ENCODE results near the gene IGF1.

The IGF1 gene

DNA sequence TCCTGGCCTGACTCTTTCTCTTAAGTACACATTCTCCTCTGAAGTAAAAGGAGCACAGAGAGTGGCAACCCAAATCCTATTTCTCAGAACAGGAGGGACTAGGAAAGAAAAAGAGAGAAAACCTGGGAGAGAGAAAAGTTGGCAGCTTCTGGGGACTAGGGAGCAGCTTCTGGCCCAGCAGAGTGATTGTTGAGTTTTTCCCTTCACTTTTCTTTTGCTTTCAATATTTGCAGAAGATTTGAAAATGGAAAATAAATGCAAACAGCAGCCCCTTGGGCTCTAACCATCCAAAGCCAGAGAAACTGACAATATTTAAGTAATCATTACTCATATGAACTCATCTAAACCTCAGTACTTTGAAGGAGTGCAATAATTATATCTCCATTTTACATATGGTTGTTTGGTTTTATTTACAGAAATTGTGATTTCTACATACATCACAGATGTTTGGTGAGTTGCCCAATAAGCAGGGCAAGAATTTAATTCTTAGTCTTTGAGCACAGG is 28.8 kb upstream of the IGF1 start:
- no peak for TF ChIP-seq CTCF (IDR thresholded peaks at IDR 0.05; ENCODE audit: insufficient read depth, low read depth, low read length, missing control alignments)
- no peak for DNase-seq (ENCODE audit: low read depth)
- no peak overlapping the region for H3K4me3 ChIP-seq (ENCODE audit: low read length)

- no peak for DNase-seq (ENCODE audit: low read depth)
- no peak overlapping the region for H3K4me3 ChIP-seq (ENCODE audit: low read length)
- no peak for TF ChIP-seq CTCF (IDR thresholded peaks at IDR 0.05; ENCODE audit: insufficient read depth, low read depth, low read length, missing control alignments)
These were observed 27.7 kb upstream of the IGF1 start for GRCh38 chr12:102508052-102508451.

DNA sequence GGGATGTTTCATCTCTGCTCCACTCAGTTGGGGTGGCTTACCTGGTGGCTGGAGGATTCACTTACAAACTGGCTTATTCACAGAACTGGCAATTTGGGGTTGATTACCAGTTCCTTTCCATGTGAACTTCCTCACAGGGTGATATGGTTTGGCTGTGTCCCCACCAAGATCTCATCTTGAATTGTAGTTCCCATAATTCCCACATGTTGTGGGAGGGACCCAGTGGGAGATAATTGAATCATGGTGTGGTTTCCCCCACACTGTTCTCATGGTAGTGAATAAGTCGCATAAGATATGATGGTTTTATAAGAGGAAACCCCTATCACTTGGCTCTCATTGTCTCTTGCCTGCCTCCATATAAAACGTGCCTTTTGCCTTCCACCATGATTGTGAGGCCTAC is 26.9 kb upstream of the IGF1 start:
- DNase-seq (ENCODE audit: low read depth), result no peak
- no peak for TF ChIP-seq CTCF (IDR thresholded peaks at IDR 0.05; ENCODE audit: insufficient read depth, low read depth, low read length, missing control alignments)

DNA sequence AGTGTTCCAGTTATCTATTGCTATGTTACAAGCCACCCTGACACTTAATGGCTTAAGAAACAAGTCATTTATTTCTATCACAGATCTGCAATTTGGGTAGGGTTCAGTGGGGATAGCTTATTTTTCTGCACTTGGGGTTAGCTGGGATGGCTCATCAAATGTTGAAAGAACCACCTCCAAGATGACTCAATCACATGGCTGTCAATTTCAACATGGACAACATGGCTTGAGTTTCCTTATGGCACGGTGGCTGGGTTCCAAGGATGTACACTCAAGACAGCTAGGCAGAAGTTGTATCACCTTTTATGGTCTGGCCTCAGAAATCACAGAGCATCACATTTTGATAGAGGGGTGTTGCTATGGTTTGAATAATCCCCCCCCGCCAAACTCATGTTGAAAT is 24.5 kb upstream of the IGF1 start:
- no peak overlapping the region for H3K4me3 ChIP-seq (ENCODE audit: low read length)
- no peak for TF ChIP-seq CTCF (IDR thresholded peaks at IDR 0.05; ENCODE audit: insufficient read depth, low read depth, low read length, missing control alignments)
- no peak for DNase-seq (ENCODE audit: low read depth)

More for the DNA sequence above, 26.9 kb upstream of the IGF1 start:
- H3K4me3 ChIP-seq (ENCODE audit: low read length), result no peak overlapping the region

DNA sequence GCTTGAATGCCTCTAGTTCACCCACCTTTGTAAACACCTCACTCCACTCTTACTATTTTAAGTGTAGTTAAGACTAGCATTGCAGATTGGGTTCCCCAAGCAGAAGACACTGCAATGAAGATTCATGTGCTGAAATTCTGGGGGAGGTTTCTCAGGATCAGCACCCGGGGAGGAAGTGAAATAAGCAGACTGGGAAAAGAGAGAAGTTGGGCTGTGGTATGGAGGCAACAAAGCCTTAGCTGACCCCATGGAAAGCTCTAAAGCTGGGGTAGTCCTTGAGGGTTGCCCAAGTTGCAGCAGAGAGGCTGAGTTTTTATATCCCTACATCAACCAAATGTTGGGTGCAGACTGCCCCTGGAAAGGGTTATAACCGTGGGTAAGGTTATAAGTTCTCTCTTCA is 23.9 kb upstream of the IGF1 start:
- no peak for DNase-seq (ENCODE audit: low read depth)
- TF ChIP-seq CTCF (IDR thresholded peaks at IDR 0.05; ENCODE audit: insufficient read depth, low read depth, low read length, missing control alignments), result no peak
- H3K4me3 ChIP-seq (ENCODE audit: low read length), result no peak overlapping the region

DNA sequence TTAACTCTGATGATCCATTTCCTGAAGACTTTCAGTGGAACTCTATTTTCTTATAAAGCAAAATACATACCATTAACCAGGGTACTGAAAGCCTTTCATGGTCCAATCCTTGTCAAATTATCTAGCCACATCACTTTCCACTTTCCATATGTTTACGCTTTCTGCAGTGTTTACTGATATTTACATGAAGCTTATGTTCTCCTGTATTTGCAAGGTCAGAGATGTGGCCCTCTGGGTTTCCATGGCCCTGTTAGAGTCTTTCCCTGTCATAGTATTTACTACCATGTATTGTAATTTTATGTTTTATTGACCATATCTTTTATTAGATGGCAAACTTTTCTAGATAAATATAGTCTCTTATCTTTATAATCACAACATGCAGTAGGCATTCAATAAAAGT is 23.5 kb upstream of the IGF1 start:
- no peak overlapping the region for H3K4me3 ChIP-seq (ENCODE audit: low read length)
- no peak for DNase-seq (ENCODE audit: low read depth)
- TF ChIP-seq CTCF (IDR thresholded peaks at IDR 0.05; ENCODE audit: insufficient read depth, low read depth, low read length, missing control alignments), result no peak

DNA sequence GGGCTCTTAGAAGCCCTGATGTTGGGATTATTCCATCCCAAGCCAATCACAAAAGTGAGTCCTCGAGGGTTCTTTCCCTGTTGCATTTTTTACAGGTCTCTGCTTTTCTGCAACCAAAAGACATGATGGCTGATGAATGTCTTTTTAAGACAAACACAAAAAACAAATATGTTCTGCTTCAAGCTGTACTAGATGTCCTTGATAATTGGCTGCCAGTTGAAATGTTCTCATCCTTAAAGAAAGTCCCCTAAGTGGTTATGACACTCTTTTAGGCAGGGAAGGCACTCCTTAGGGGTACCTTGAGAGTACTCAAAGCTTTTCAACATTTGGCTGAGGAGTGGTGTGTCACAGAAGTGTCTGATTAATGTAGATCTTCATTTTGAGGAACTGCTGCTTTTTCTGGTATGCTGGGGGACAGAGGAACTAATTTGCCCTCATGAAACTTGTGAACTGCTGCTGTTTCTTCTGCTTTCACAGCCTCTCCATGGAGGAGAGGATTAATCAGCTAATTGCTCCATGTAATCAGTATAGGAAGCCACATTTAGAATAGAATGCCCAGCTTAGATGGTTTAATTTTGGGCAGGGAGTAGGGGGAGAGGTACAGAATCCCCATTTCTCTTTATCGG is 22.8 kb upstream of the IGF1 start:
- TF ChIP-seq CTCF (IDR thresholded peaks at IDR 0.05; ENCODE audit: insufficient read depth, low read depth, low read length, missing control alignments), result no peak
- no peak for DNase-seq (ENCODE audit: low read depth)
- H3K4me3 ChIP-seq (ENCODE audit: low read length), result no peak overlapping the region

Measured in epithelial cell of esophagus (primary cell).